Measurements from ENCODE around the gene PABPN1. TPM values are rescaled to one million over a fixed set of nuclear protein-coding genes. Genes with fewer than 3 reads are reported as not detected.

Gene PABPN1
- total and polyA plus RNA-seq, 2 of the 13 experiments (the other 11 are each of a cell fraction or from before 2014, with no cell fraction given): 233 to 524 TPM

GRCh38 chr14:23300687-23301223 is 20.5 kb upstream of the PABPN1 start (continued):
- TF ChIP-seq TCF7 (IDR thresholded peaks at IDR 0.05; ENCODE audit: low read depth) (0 out of 2 replicates have a peak, but pooled peaks have one; percentile 27), ZNF556 (CRISPR knock-in tag; IDR thresholded peaks at IDR 0.05; ENCODE audit: borderline replicate concordance) (no peak), ZFYVE20 (CRISPR knock-in tag; IDR thresholded peaks at IDR 0.05; ENCODE audit: borderline replicate concordance, low read depth) (no peak; the same call in 1 of the 2 replicates), HES4 (CRISPR knock-in tag; IDR thresholded peaks at IDR 0.05; ENCODE audit: borderline replicate concordance) (no peak), ZNF253 (CRISPR knock-in tag; IDR thresholded peaks at IDR 0.05; ENCODE audit: borderline replicate concordance) (peak; percentile 51; the same call in 1 of the 2 replicates), KDM1A (CRISPR knock-in tag; IDR thresholded peaks at IDR 0.05) (no peak), ZXDC (CRISPR knock-in tag; IDR thresholded peaks at IDR 0.05) (no peak), ZBTB33 (CRISPR knock-in tag; IDR thresholded peaks at IDR 0.05) (peak; percentile 80), NR3C1 (CRISPR knock-in tag; IDR thresholded peaks at IDR 0.05) (no peak), CSRNP1 (CRISPR knock-in tag; IDR thresholded peaks at IDR 0.05) (peak; percentile 10; the same call in 1 of the 2 replicates), PCBP1 (IDR thresholded peaks at IDR 0.05; ENCODE audit: borderline replicate concordance, low read depth, low read length) (no peak), ZBTB4 (CRISPR knock-in tag; IDR thresholded peaks at IDR 0.05; ENCODE audit: borderline replicate concordance) (0 out of 2 replicates have a peak, but pooled peaks have one; percentile 63), ZNF34 (CRISPR knock-in tag; IDR thresholded peaks at IDR 0.05; ENCODE audit: borderline replicate concordance) (no peak; the same call in 1 of the 2 replicates), ZFY (CRISPR knock-in tag; IDR thresholded peaks at IDR 0.05) (no peak), ATF1 (CRISPR knock-in tag; IDR thresholded peaks at IDR 0.05) (no peak), ZNF678 (CRISPR knock-in tag; IDR thresholded peaks at IDR 0.05) (no peak)
- TF ChIP-seq, protein P1, sequence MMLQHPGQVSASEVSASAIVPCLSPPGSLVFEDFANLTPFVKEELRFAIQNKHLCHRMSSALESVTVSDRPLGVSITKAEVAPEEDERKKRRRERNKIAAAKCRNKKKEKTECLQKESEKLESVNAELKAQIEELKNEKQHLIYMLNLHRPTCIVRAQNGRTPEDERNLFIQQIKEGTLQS (CRISPR knock-in tag; IDR thresholded peaks at IDR 0.05): no peak
- TF ChIP-seq, protein P2, sequence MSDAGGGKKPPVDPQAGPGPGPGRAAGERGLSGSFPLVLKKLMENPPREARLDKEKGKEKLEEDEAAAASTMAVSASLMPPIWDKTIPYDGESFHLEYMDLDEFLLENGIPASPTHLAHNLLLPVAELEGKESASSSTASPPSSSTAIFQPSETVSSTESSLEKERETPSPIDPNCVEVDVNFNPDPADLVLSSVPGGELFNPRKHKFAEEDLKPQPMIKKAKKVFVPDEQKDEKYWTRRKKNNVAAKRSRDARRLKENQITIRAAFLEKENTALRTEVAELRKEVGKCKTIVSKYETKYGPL (CRISPR knock-in tag; IDR thresholded peaks at IDR 0.05): no peak
